ENCODE data around the gene IQSEC1. TPM values are rescaled to one million over a fixed set of nuclear protein-coding genes. Genes with fewer than 3 reads are reported as not detected.

The IQSEC1 gene
- total and polyA plus RNA-seq, 2 experiments from 2014 or later = 17.8 to 51.7 TPM

DNA sequence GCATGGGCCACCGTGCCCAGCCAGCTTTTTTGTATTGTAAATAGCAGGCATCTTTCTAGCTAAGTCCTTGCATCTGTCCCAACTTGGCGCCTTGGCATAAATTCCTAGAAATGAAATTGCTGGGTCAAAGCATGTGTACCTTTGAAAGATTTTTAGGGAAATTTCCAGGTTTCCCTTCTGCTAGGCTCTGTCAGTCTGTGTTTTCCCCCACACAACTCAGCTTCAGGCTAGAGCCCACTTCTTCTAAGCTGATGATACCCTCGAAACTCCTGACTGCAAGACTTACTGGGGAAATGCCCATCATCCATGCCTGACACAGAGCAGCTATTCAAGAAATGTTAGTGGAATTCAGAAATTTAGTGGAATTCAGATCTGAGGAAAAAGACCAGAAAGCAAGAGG, 221.0 kb downstream of the IQSEC1 start:
- Histone ChIP-seq H3K4me3 (no peak overlapping the region), H3K9me3 (ENCODE audit: low read depth) (no peaks in the 10 kb centered on the region)
- TF ChIP-seq CTCF (IDR thresholded peaks at IDR 0.05; ENCODE audit: low read depth, low read length) = no peak

More for the DNA sequence above, 221.0 kb downstream of the IQSEC1 start:
- Histone ChIP-seq H3K27me3 (peaks cover 14% of the 10 kb centered on the region), H3K36me3 (no peaks in the 10 kb centered on the region), H3K4me1 (ENCODE audit: low read depth) (no peaks in the 10 kb centered on the region), H3K27ac (no peak overlapping the region)
- no peak for DNase-seq (ENCODE audit: low read depth in 1 of 2, low spot score in 1 of 2)

Other genes starting within 250 kb of the IQSEC1 start
- 824 and 1,421 TPM in 2 replicates for gene RPL32, start 231.9 kb downstream of the IQSEC1 start, total RNA-seq
- 726 and 889 TPM in 2 replicates for gene RPL32, start 231.9 kb downstream of the IQSEC1 start, polyA plus RNA-seq